ENCODE data around the gene TUBB3.
"Not testable (repeated sequence)": the region's sequence is repeated elsewhere in the genome, so short reads cannot be mapped to it uniquely, and the experiment has no call there.

The TUBB3 gene

DNA sequence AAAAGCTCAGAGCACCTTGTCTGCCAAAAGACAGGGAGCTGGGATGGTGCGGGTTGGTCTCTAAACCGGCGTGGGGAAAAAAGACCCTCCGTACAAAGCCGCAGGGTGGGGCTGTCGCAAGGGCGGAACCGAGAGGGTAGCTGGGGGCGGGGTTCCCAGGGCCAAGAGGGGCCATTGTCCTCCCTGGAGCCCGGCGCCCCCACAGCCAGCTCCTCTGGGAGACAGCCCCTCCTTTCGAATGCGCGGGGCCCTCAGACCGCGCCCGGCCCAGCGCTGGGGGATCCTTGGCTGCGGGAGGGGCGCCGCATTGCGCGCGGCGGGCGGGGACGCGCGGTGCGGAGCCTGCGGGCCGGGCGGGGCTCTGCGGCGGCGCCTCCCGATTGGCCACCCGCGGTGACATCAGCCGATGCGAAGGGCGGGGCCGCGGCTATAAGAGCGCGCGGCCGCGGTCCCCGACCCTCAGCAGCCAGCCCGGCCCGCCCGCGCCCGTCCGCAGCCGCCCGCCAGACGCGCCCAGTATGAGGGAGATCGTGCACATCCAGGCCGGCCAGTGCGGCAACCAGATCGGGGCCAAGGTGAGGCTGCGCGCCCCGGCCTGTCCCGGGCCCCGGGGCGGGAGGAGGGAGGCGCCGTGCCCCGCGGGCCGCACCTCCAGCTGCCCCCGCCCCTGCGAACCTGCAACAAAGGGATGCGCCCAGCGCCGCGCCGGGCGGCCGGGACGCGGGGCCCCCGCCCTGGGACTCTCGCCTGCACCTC is at the start of gene TUBB3:
Gene TUBB3, plus strand, starts transcription at position 459 of the 756 bp plus-strand sequence. Its CDS starts 60 bp downstream, at position 519.
- no peak for DNase-seq

DNA sequence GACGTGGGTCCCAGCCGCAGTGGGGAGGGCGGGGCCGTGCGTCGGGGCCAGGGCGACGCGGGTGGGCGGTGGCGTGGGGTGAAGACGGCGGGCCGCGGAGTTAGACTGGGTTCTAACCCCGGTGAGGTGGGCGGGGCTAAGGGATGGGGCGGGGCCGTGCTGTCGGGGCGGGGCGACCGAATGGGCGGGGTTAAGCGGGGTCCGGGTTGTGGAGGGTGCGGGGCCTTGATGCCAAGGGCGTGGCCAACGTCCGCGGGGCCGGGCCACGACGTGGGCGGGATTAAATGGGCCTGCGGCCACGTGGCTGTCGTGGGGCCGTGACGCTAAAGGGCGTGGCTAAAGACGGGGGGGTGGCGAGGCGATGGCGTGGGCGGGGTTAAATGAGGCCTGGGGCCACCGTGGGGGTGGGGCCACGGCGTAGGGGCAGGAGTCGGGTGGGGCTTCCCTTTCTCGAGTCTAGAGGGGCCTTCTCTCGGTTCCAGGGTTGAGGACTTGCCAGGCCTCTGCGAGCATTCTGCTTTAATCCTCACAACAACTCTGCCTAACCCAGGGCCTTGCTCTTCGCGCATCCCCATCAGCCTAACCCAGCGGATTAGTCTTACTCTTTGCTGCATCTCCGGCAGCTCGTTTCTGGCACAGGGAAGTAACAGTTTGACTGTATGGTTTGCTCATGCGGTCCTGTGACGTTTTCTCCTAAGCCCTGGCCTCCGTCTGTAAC is 49.0 kb upstream of the TUBB3 start:
- DNase-seq, result peak; percentile 93

DNA sequence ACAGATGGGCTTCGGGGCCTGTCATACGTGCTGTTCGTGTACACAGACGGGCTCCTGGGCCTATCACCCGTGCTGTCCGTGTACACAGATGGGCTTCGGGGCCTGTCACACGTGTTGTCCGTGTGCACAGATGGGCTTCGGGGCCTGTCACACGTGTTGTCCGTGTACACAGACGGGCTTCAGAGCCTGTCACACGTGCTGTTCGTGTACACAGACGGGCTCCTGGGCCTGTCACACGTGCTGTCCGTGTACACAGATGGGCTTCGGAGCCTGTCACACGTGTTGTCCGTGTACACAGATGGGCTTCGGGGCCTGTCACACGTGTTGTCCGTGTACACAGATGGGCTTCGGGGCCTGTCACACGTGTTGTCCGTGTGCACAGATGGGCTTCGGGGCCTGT is 44.0 kb upstream of the TUBB3 start:
- not testable (repeated sequence) for DNase-seq

DNA sequence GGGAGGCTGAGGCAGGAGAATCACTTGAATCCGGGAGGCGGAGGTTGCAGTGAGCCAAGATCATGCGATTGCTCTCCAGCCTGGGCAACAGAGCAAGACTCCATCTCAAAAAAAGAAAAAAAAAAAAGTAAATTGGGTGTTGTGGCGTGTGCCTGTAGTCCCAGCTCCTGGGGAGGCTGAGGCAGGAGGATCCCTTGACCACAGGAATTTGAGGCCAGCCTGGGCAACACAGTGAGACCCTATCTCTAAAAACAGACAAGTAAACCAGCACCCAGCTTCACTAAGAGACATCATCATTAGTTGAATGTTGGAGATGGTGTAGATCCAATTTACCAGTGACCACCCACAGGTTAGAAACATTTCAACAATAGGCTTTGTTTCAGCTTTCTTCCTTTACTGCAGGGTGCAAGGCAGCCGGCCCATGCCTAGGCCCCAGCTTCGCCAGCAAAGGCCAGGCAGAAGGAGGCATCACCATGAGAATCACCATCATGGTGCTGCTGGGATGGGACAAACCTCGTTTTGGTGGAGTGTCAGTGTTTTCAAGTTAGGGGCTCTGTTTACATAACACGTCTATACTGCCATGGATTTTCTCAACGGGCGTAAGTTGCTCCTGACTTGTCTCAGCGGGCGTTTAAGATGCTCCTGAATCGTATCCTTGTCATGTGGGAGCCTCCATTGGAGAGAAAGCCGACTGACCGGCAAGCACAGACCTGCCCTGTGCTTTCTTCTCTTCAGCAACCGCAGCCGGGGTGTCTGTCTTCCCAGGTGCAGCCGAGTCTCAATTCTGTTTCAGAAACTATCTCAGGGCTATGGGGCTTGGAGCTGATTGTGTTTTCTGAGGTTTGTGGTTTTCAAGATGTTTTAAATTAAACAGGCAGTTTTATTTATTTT is 42.4 kb upstream of the TUBB3 start:
- DNase-seq, result no peak

DNA sequence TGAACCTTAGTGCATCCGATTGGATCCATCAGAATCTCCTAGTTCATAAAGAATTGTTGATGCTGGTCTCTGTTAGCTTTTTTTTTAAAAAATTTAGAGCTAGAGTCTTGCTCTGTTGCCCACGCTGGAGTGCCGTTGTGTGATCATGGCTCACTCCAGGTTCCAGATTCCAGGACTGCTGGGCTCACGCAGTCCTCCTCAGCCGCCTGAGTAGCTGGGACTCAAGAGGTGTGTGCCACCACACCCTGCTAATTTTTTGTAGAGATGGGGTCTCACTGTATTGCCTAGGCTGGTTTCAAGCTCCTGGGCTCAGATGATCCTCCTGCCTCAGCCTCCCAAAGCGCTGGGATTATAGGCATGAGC is 41.8 kb upstream of the TUBB3 start:
- no peak for DNase-seq

DNA sequence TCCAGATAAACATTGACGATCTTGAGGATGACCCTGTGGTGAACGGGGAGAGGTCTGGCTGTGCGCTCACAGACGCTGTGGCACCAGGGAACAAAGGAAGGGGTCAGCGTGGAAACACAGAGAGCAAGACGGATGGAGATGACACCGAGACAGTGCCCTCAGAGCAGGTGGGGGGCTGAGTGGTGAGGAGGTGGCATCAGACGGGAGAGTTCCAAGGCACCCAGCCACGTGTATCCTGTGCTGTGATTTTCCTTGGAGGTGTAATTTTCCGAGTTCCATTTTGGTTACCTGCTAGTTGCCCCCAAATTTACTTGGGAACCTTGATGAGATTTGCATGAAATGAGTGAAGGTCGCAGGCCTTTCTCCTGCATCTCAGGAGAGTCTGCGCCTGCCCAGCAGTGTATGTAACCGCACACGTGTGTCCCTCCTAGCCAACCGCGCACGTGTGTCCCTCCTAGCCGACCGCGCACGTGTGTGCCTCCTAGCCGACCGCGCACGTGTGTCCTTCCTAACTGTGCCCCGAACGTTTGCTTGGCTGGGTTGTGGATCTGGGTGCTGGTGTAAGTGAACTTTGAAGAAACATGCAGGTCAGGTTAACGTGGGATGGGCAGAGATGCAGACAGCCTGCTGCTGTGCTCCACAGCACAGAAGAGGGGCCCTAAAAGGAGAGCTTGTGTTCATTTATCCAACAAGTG is 39.6 kb upstream of the TUBB3 start:
- DNase-seq, result no peak

DNA sequence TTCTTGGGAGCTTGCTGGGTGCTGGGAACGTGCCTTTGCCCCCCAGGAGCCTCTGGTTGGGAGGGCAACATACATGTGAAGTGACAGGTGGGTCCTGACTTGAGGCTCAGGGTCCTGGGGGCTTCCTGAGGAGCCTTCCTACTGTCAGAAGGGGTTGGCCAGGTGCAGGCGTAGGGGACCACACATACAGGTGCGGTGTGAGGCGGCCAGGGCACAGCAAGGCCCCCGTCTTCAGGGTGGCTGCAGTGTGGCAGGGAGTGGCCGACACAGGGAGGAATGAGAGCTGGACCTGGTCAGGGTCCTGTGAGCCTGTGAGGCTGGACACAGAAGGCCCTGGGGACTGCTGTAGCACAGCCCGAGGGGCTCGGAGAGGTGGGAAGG is 39.1 kb upstream of the TUBB3 start:
- no peak for DNase-seq

DNA sequence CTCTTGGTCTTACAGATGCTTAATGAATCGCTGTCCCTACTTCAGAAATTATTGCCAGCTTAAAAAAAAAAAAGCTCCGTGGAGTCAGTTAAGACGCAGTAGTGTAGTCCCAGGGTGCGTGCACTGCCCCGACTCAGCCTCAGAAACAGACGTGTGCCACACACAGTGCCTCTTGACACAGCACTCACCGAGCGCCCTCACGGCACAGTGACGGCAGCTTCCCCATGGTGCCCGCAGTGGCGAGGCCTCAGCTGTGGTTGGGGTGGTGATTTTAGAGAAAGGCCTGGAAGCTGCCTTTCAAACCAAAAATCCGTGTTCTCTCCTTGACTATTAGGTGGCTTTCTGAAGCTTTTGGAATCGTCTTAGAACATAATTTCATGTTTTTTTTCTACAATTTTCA is 35.9 kb upstream of the TUBB3 start:
- no peak for DNase-seq

DNA sequence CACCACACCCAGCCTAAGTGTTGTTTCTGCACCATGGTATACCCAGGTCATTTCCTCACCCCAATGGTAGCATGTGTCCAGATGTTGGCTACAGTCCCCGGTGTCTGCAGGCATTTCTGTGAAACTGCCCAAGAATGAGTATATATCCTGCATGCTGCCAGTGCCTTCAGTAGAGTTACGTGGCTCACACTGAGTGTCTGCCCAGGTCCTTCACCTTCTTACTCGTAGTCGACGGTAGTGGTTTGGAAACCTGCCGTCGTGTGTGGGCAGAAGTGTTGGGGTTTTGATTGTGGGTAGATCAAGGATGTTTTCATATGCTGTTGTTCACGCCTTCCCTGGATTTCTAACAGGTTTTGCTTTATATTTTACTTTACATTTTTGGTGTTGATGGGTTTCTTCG is 32.9 kb upstream of the TUBB3 start:
- DNase-seq, result no peak

DNA sequence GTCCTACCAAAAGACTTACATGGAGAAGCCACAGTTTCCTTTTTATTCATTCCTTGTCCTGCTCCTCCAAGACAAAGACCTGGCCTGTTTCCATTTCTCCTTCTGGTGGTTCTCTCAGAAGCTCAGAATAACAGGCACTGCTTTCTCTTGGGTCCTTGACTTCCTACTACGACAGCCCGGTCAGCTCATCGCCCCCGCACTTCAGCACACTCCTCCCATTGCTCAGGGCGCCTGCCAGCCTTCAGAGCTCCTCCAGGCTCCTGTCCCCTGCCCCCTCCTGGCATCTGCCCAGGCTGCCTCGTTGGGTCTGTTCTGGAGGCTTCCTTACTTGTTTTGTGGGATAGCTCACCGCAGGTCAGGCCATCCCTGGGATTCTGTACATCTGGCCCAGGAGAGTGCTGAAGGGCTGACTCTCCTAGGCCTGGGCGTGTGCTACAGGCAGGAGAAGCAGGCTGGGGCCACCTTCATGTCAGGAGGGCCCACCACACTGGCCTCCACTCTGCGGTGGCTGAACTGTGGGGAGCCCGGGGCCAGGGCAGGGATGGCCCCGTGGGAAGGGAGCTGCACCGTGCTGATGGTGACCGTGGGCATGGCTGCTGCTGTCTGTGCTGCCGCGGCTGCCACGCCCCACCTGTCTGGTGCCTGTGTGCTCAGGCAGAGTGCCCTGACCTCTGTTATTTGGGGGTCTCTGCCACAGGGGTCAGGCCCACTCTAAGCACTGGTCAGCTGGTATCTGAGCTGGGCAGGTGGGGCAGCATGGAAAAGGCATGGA is 32.1 kb upstream of the TUBB3 start:
- DNase-seq, result no peak

DNA sequence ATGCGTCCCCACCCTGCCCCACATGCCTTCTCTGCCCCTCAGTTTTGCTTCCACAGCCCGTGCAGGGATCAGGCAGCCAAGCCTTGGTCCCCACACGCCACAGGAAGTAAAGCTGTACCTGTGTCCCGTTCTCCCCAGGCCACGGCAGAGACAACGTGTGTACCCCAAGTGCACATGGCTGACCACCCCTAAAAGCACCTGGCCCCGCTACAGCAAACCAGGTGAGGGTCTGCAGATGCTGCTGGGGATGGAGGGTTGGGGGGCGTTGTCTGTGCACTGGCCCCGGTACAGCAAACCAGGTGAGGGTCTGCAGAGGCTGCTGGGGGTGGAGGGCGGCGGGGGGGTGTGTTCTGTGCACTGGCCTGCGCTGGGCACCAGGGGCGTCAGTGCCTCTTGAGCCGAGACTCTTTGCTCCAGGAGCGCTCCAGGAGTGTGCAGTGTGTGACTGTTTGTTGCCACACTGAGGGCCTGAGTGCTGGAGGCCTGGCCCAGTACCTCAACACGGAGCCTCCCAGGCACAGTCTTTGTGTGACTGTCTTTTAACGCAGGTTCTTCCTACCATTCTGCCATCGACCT is 31.0 kb upstream of the TUBB3 start:
- no peak for DNase-seq

DNA sequence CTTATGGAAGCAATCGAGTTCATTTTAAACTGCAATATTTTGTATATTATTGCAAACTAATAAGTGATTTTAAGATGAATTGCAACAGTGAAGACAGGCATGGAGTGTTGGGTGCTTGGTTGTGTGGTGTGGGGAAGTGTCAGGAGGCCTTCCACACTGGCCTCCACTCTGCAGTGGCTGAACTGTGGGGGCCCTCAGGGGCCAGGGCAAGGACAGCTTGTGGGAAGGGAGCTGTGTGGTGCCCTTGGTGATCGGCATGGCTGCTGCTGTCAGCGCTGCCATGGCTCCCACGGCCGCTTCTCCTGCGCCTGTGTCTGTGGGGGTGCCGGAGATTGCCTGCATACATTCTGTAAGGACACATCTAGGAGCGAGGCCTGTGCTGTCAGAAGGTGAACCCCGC is 30.5 kb upstream of the TUBB3 start:
- DNase-seq, result no peak

DNA sequence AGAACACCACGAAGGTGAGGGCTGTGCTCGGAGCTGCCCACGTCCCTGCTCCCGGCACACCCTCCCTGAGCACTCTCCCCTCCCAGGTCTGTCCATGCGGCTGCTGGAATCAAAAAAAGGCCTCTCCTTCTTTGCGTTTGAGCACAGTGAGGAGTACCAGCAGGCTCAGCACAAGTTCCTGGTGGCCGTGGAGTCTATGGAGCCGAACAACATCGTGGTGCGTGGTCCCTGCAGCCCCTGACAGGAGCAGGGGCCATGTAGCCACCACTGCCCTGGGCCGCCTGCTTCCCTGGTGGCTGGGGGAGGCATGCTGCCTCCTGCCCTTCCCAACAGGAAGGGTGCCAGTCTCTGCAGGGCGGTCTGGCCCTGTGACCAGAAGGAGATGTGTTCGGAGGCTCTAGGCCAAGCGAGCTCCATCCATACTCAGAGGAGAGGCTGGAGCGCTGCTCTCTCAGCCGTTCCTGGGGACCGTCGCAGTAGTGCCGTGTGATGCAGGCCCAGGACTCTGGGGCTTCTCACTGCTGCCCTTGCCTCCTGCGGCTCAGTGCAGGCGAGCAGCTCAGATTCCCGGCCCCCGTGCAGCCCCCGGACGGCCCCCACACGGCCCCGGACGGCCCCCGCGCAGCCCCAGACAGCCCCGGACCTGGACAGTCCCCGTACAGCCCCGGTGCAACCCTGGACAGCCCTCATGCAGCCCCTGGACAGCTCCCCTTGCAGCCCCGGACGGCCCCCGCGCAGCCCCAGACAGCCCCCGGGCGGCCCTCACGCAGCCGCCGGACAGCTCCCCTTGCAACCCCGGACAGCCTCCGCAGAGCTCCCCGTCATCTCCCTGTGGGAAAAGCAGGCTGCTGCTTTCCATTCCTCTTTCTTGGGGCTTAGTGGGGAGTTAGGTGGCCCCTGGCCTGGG is 29.2 kb upstream of the TUBB3 start:
- no peak for DNase-seq

DNA sequence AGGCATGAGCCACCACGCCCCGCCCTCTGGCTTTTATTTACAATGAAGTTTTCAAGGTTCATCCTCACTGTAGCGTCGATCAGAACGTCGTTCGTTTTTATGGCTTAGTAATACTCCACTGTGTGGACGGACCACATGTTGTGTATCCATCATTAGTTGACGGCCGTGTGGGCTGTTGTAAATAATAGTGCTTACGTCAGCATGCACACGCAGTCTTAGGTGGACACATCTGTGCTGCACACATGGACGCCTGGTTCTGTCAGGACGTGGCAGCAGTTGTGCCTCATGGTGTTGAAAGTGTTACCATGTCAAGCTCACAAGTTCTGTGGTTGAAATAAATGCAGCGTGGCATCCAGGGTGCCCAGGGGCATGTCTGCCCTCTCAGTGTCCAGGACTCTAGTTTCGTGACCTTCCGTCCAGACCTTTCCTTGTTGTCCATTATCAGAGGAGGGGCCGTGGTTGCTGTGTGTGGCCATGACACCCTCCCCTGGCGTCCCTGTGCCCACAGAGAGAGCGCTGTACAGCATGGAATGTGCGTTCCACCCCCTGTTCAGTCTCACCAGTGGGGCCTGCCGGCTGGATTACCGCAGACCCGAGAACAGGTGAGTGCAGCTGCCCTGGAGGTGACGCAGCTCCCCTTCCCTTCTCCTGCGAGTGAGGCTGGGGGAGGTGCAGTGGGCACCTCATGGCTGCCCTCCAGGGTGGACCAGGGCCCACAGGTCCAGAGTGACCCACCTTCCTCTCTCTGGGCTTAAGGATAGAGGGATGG is 27.5 kb upstream of the TUBB3 start:
- DNase-seq, result no peak

DNA sequence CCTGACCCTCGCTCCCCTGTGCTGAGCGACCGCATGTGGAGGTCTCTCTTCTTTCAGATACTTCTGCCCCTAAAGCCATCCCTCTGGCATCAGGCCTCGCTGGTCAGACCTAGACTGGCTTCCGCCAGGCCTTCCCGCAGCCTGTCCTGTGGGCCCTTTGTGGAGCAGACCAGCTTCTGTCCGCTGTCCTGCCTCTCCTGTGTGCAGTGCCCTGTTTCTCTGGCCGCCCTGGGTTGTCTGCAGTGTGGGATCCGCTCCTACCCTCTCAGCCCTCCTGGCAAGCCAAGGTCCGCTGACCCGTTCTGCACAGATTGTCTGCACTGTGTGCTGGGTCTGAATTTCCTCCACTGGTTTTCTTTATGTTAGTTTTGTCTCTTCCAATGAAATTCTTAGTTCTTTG is 25.9 kb upstream of the TUBB3 start:
- no peak for DNase-seq

DNA sequence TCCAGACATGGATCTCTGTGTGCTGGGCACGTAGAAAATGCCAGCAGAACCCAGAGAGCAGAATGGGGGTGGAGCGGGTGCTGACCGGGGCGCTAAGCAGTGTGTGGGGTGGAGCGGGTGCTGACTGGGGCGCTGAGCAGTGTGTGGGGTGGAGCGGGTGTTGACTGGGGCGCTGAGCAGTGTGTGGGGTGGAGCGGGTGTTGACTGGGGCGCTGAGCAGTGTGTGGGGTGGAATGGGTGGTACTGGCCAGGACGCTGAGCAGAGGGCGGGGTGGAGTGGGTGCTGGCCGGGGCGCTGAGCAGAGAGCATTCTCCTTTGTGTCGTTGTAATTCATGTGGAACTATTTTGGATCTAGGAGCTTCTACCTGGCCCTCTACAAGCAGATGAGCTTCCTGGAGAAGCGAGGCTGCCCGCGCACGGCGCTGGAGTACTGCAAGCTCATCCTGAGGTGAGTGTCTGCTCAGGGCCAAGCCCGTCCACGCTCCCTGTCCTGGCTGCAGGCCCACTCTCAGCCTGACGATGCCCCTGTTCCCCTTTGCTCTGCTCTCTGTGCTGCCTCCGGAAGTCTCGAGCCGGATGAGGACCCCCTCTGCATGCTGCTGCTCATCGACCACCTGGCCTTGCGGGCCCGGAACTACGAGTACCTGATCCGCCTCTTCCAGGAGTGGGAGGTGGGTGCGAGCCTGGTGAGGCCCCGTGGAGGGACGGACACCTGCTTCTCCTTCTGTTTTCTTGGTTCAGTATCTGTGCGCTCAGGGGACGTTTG is 24.8 kb upstream of the TUBB3 start:
- DNase-seq, result no peak

DNA sequence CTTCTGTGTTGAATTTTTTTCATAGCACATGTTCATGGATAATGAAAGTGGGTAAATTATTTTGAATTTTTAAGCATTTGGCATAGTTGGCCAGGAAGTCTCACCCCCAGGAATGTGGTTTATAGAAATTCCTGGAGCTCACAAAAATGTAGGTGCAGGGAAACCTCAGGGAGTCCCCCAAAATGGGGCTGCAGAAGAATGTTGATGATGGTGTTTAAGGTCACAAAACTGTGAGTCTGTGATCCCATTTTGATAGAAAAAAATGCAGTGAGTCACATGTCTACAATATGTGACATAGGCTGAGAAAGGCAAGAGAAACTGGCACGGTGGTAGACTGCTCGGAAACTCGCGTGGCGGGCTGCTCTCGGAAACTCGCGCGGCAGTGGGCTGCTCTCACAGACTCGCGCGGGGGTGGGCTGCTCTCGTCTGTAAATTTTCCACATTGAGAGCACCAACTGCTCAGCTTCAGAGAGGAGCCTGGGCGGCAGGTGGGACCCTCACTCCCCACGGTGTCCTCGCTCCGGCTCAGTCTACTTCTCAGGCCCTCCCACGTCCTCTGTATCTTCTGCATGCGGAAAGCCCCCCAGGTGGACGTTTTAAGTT is 23.2 kb upstream of the TUBB3 start:
- DNase-seq, result no peak

DNA sequence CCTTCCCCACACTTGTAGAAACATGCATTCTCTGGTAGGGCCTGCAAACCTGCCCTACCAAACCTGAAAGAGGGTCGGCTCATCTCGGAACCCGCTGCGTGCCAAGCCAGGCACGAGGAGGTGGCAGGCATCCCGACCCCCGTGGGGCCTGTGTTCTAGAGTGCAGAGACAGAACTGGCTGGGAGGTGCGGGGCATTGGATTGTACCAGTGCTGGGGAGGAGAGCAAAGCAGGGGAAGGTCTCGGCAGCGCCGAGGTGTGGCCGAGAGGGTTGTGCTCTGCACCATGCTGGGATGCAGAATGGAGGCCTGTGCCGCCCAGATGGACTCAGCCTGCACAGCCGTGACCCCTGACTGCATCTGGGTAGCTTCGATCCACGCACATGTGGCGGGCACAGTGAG is 22.3 kb upstream of the TUBB3 start:
- DNase-seq, result no peak

DNA sequence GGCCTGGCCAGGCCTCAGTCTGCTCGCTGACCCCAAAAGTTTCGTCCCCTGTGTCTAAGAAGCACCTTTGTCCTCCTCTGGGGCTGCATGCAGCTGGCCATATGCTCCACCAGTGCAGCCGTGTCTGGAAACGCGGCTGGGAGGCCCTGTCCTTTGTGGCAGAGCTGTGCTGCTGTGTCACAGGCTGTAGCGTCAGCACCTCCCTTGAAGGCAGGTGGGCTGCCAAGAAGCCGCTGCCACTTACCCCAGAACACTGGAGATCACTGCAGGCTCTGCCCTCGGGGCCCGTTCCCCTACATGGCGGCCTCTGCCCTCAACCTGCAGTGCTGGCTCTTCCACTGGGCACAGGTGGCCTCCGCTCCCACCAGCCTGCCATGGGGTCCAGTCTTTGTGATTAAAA is 20.2 kb upstream of the TUBB3 start:
- no peak for DNase-seq

Measured in activated CD8-positive, alpha-beta memory T cell treated with anti-CD3 and anti-CD28 coated beads, Interleukin-2, amount 50 U/mL, for 4 hours (primary cell).